ENCODE results near the gene FSTL5.

GRCh38 chr4:161987611-161988010, 176.2 kb downstream of the FSTL5 start:
- no peak for TF ChIP-seq ZBTB7A (IDR thresholded peaks at IDR 0.05; ENCODE audit: low read depth)
- TF ChIP-seq FOXM1 (IDR thresholded peaks at IDR 0.05; ENCODE audit: borderline replicate concordance, low read depth), result no peak
- TF ChIP-seq CREB1 (IDR thresholded peaks at IDR 0.05; ENCODE audit: low read depth), result no peak
- TF ChIP-seq TAF1 (IDR thresholded peaks at IDR 0.05; ENCODE audit: low read depth), result no peak
- no peak for TF ChIP-seq EP300 (IDR thresholded peaks at IDR 0.05; ENCODE audit: borderline replicate concordance)
- TF ChIP-seq RAD21 (IDR thresholded peaks at IDR 0.05; ENCODE audit: low read depth), result no peak
- no peak for TF ChIP-seq YY1 (IDR thresholded peaks at IDR 0.05; ENCODE audit: low read depth)
- TF ChIP-seq NFIC (IDR thresholded peaks at IDR 0.05), result no peak
- no peak for TF ChIP-seq REST (IDR thresholded peaks at IDR 0.05; ENCODE audit: low read depth)
- TF ChIP-seq, protein P1, sequence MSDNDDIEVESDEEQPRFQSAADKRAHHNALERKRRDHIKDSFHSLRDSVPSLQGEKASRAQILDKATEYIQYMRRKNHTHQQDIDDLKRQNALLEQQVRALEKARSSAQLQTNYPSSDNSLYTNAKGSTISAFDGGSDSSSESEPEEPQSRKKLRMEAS (IDR thresholded peaks at IDR 0.05), result no peak
- TF ChIP-seq TCF12 (IDR thresholded peaks at IDR 0.05; ENCODE audit: low read depth), result no peak
- no peak for TF ChIP-seq CEBPB (IDR thresholded peaks at IDR 0.05)
- no peak for TF ChIP-seq EGR1 (IDR thresholded peaks at IDR 0.05)

Measured in Ishikawa (cell line).